Measurements from ENCODE around the gene CTU1. TPM values are rescaled to one million over a fixed set of nuclear protein-coding genes. Genes with fewer than 3 reads are reported as not detected.

Gene CTU1
- total RNA-seq, 2 donors from 2014 or later = 4.9 to 12.5 TPM

GRCh38 chr19:51078104-51078503 is 30.1 kb downstream of the CTU1 start:
- DNase-seq (ENCODE audit: low spot score) (no peak), ATAC-seq (ENCODE audit: insufficient number of reproducible peaks, low FRiP score, low read depth) (no peak)
- H3K36me3 ChIP-seq = no peaks in the 10 kb centered on the region
- H3K27ac ChIP-seq = no peak overlapping the region
- TF ChIP-seq CTCF (IDR thresholded peaks at IDR 0.05) = no peak
- peaks cover 3% of the 10 kb centered on the region for H3K9me3 ChIP-seq
- no peak overlapping the region for H3K4me3 ChIP-seq
- H3K4me1 ChIP-seq (ENCODE audit: control insufficient read depth in 1 of 2, low read depth in 2 of 2) = no peaks in the 10 kb centered on the region
- no peaks in the 10 kb centered on the region for H3K27me3 ChIP-seq (replicated peaks; ENCODE audit: insufficient read depth)

- Histone ChIP-seq H3K4me3 (no peak overlapping the region), H3K9me3 (peaks cover 3% of the 10 kb centered on the region), H3K27me3 (replicated peaks; ENCODE audit: insufficient read depth) (no peaks in the 10 kb centered on the region), H3K4me1 (ENCODE audit: control insufficient read depth in 1 of 2, low read depth in 2 of 2) (no peaks in the 10 kb centered on the region), H3K27ac (no peak overlapping the region), H3K36me3 (no peaks in the 10 kb centered on the region)
- DNase-seq (ENCODE audit: low spot score) (no peak), ATAC-seq (ENCODE audit: insufficient number of reproducible peaks, low FRiP score, low read depth) (no peak)
- no peak for TF ChIP-seq CTCF (IDR thresholded peaks at IDR 0.05)
Observed at GRCh38 chr19:51076631-51077213, 31.5 kb downstream of the CTU1 start.

GRCh38 chr19:51075998-51076397 is 32.2 kb downstream of the CTU1 start:
- no peak for TF ChIP-seq CTCF (IDR thresholded peaks at IDR 0.05)
- ATAC-seq (ENCODE audit: insufficient number of reproducible peaks, low FRiP score, low read depth) = no peak

GRCh38 chr19:51071095-51071405 is 37.2 kb downstream of the CTU1 start:
- Histone ChIP-seq H3K9me3 (peaks cover 3% of the 10 kb centered on the region), H3K4me3 (no peak overlapping the region), H3K4me1 (ENCODE audit: control insufficient read depth in 1 of 2, low read depth in 2 of 2) (no peaks in the 10 kb centered on the region), H3K27me3 (replicated peaks; ENCODE audit: insufficient read depth) (no peaks in the 10 kb centered on the region), H3K27ac (no peak overlapping the region), H3K36me3 (no peaks in the 10 kb centered on the region)
- no peak for DNase-seq (ENCODE audit: low spot score)
- no peak for ATAC-seq (ENCODE audit: insufficient number of reproducible peaks, low FRiP score, low read depth)
- TF ChIP-seq CTCF (IDR thresholded peaks at IDR 0.05) = no peak

More at GRCh38 chr19:51075998-51076397, 32.2 kb downstream of the CTU1 start:
- H3K4me3 ChIP-seq = no peak overlapping the region
- H3K36me3 ChIP-seq = no peaks in the 10 kb centered on the region
- no peak overlapping the region for H3K27ac ChIP-seq
- DNase-seq (ENCODE audit: low spot score) = no peak
- peaks cover 3% of the 10 kb centered on the region for H3K9me3 ChIP-seq
- H3K27me3 ChIP-seq (replicated peaks; ENCODE audit: insufficient read depth) = no peaks in the 10 kb centered on the region
- H3K4me1 ChIP-seq (ENCODE audit: control insufficient read depth in 1 of 2, low read depth in 2 of 2) = no peaks in the 10 kb centered on the region

GRCh38 chr19:51070334-51071094 is 37.7 kb downstream of the CTU1 start:
- no peaks in the 10 kb centered on the region for H3K4me1 ChIP-seq (ENCODE audit: control insufficient read depth in 1 of 2, low read depth in 2 of 2)
- no peaks in the 10 kb centered on the region for H3K27me3 ChIP-seq (replicated peaks; ENCODE audit: insufficient read depth)
- peaks cover 3% of the 10 kb centered on the region for H3K9me3 ChIP-seq
- no peak for ATAC-seq (ENCODE audit: insufficient number of reproducible peaks, low FRiP score, low read depth)
- no peak for TF ChIP-seq CTCF (IDR thresholded peaks at IDR 0.05)
- no peak overlapping the region for H3K4me3 ChIP-seq
- no peak for DNase-seq (ENCODE audit: low spot score)
- no peaks in the 10 kb centered on the region for H3K36me3 ChIP-seq
- no peak overlapping the region for H3K27ac ChIP-seq
